H1 (cell line): ENCODE measurements around the gene OAS3. TPM values are rescaled to one million over a fixed set of nuclear protein-coding genes. Genes with fewer than 3 reads are reported as not detected.

Experiments used
- CBX5 ChIP-seq: fragments of 300-800, 300-1000 bp; sonication (generic); IDR thresholded peaks from 2 replicates; pipeline ENCODE4 v1.7.1; 2016; ENCODE audit warnings: antibody characterized with exemption, low read length, low read depth
- CEBPB ChIP-seq: IDR thresholded peaks from 2 replicates; pipeline ENCODE4 v1.6.1; 2012; ENCODE audit warnings: low read depth, low read length
- CHD2 ChIP-seq: IDR thresholded peaks from 2 replicates; pipeline ENCODE4 v1.6.1; 2012; ENCODE audit warnings: low read length, improper control_type of control experiment
- GABPA ChIP-seq: IDR thresholded peaks from 2 replicates; pipeline ENCODE4 v1.6.1; 2011; ENCODE audit warnings: mild to moderate bottlenecking, low read length, moderate library complexity, borderline replicate concordance; ENCODE audit not compliant: insufficient read depth
- GTF2F1 ChIP-seq: IDR thresholded peaks from 2 replicates; pipeline ENCODE4 v1.6.1; 2012; ENCODE audit warnings: low read depth, low read length, improper control_type of control experiment, borderline replicate concordance
- POLR2A ChIP-seq, 2 experiments: IDR thresholded peaks; 1 replicate in 1 of 2; 2 replicates in 1 of 2; pipeline ENCODE4 v1.6.1; 2011; ENCODE audit warnings: low read depth in 2 of 2, low read length in 2 of 2, mild to moderate bottlenecking in 2 of 2; ENCODE audit errors: control extremely low read depth in 1 of 2
- SP4 ChIP-seq: IDR thresholded peaks from 2 replicates; pipeline ENCODE4 v1.6.1; 2012; ENCODE audit warnings: low read length, inconsistent platforms
- polyA plus RNA-seq, 7 experiments: library from polyadenylated mRNA; depleted of rRNA in 3 of 7; stranded (reverse) in 5 of 7; unstranded in 2 of 7; fragments of >200 nt in 5 of 7; fragments of 200-250 nt in 2 of 7; gene quantifications; 1 replicate in 5 of 7; 2 replicates in 1 of 7; 4 replicates in 1 of 7; pipeline versions ENCODE4 v1.2.1 to v1.2.3, GENCODE V29; 2011 to 2013; ENCODE audit warnings: missing spikeins in 2 of 7, mixed read lengths in 2 of 7
- total RNA-seq: library from RNA; stranded (reverse); fragmentation: NEBNext Ultra II Directional; extraction: Animal tissue kit (Norgen Biotek cat#: 25700); gene quantifications from 2 replicates; pipeline ENCODE4 v1.2.1, GENCODE V29; 2021

OAS3 gene
- total and polyA plus RNA-seq, 2 of the 8 experiments (the other 6 are each of a cell fraction or from before 2014, with no cell fraction given): 0.73 to 3.7 TPM

- TF ChIP-seq CBX5: no peak
- no peak for TF ChIP-seq GTF2F1
- TF ChIP-seq CHD2: no peak
- TF ChIP-seq POLR2A (IDR thresholded peaks at IDR 0.05; ENCODE audit: control extremely low read depth in 1 of 2, low read depth in 2 of 2, low read length in 2 of 2): no peak
- TF ChIP-seq CEBPB: no peak
- no peak for TF ChIP-seq GABPA
- no peak for TF ChIP-seq SP4
Observed at GRCh38 chr12:113021500-113021899, 83.2 kb downstream of the OAS3 start (continued).

Other genes with a start within 250 kb of the OAS3 start
- gene RPH3A, start 146.7 kb upstream of the OAS3 start, total RNA-seq: not detected in 2 replicates
- gene RPH3A, start 146.7 kb upstream of the OAS3 start, polyA plus RNA-seq (2011; rRNA removed): 0.02 TPM in 1 of 2 replicates, not detected in the other
- not detected in 2 replicates for gene OAS1, start 31.5 kb upstream of the OAS3 start, total RNA-seq
- gene OAS1, start 31.5 kb upstream of the OAS3 start, polyA plus RNA-seq (2011; rRNA removed): 0.13 and 0.23 TPM in 2 replicates
- not detected in 2 replicates for gene OAS2, start 40.0 kb downstream of the OAS3 start, total RNA-seq
- 0.06 TPM in 1 of 2 replicates, not detected in the other for gene OAS2, start 40.0 kb downstream of the OAS3 start, polyA plus RNA-seq (2011; rRNA removed)
- gene DTX1, start 118.3 kb downstream of the OAS3 start, total RNA-seq: 6.9 and 8.6 TPM in 2 replicates
- gene DTX1, start 118.3 kb downstream of the OAS3 start, polyA plus RNA-seq (2011; rRNA removed): 4.7 and 7.0 TPM in 2 replicates
- gene RASAL1, start 197.3 kb downstream of the OAS3 start, total RNA-seq: 5.0 and 6.4 TPM in 2 replicates
- 3.7 and 5.9 TPM in 2 replicates for gene RASAL1, start 197.3 kb downstream of the OAS3 start, polyA plus RNA-seq (2011; rRNA removed)
- 0.56 TPM in 1 of 2 replicates, not detected in the other for gene CFAP73, start 211.2 kb downstream of the OAS3 start, total RNA-seq
- gene CFAP73, start 211.2 kb downstream of the OAS3 start, polyA plus RNA-seq (2011; rRNA removed): 0.45 and 0.80 TPM in 2 replicates
- 112 and 113 TPM in 2 replicates for gene DDX54, start 247.0 kb downstream of the OAS3 start, total RNA-seq
- 64.9 and 98.5 TPM in 2 replicates for gene DDX54, start 247.0 kb downstream of the OAS3 start, polyA plus RNA-seq (2011; rRNA removed)
- 25.8 and 26.4 TPM in 2 replicates for gene RITA1, start 247.2 kb downstream of the OAS3 start, total RNA-seq
- gene RITA1, start 247.2 kb downstream of the OAS3 start, polyA plus RNA-seq (2011; rRNA removed): 24.1 and 31.0 TPM in 2 replicates